Erythroblast (primary cell): ENCODE data around the gene MYO1F.
"Not testable (repeated sequence)": the region's sequence is repeated elsewhere in the genome, so short reads cannot be mapped to it uniquely, and the experiment has no call there.

Experiments used
- DNase-seq, 2 experiments: peaks; one replicate each; lab custom pipeline; 2025; lab: John Stamatoyannopoulos, UW
- GATA1 ChIP-seq: IDR thresholded peaks from 2 replicates; pipeline ENCODE4 v1.6.1; 2011; ENCODE audit warnings: low read depth, mild to moderate bottlenecking, control low read depth, low read length, moderate library complexity
- POLR2A ChIP-seq: IDR thresholded peaks from 2 replicates; pipeline ENCODE4 v1.6.1; 2011; ENCODE audit warnings: mild to moderate bottlenecking, low read length

Gene MYO1F

DNA sequence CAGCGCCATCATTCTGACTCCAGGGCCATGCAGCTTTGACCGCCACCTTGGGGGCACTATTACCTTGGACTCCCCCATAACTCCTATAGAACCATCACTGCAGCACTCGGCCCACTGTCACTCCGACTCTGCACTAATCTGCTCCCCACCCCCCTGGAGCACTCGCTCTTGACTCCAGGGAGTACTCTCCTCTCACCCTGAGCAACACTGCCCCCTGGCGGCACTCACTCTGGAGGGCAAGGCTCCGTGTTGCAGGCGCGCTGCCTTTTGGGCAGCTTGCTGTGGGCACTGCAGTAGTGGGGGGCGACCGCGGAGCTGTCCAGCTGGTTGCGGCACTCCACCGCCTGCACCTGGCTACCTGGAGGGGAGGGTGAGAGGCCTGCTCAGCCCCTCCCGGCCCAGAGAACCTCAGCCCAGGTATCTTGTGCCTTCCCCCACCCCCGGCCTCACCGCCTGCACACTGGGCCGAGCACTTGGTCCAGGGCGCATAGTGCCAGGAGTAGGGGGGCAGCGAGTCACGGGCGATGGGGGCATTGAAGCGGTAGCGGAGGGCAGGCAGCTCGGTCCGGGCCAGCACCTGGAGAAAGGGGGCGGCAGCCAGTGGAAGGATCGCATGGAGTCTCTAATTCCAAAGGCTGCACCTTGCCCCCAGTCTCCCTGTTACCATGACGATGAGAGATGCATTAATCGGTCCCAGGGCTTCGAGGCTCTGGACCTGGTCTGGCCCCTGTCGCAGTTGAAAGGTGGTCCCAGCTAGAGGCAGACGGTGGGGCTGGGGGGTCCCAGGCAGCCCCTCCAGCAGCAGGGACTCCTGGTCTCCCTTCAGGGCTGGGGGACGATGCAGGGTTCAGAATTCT is 8.9 kb upstream of the MYO1F start:
- no peak for TF ChIP-seq GATA1
- TF ChIP-seq POLR2A, result no peak
- DNase-seq, result peak; percentile 62 to 76

DNA sequence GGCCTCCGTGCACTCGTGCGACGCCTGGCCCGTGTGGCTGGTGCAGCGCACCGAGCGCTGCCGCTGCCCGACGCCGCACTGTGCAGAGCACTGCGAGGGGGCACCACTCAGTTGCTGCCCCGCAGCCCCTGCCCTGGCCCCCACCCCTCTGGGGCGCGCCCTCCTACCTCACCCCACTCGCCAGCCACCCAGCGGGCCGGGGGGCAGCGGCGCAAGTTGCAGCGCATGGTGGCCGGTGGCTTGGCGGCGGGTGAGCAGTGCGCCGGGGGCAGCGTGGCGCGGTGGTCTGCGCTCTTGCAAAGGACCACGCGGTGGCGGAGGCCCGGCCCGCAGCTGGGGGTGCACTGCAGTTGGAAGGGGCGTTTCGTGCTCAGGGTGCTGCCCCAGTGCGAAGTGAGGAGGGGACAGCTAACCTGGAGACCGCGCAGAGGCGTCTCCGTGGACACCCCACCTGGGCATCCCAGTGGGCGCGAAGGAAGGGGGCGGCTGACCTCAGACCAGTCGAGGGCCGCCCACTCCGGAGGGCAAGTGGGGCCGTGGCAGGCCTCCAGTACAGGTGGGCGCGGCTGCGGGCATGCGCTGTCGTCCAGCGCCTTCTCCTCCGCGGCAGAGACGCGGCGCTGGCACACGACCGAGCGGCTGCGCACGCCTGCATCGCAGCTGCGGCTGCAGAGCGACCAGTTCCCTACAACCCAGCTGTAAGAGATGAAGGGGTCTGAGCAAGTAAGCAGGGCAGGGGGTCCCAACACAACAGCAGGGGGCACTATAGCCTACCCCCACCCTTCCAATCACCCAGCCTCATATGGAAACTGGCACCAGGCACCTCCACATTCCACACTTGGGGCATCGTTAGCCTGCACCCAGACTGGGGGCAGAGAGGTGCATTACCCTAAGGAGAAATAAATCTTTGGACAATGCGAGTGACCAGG is 8.0 kb upstream of the MYO1F start:
- DNase-seq, result no peak
- TF ChIP-seq POLR2A (no peak), GATA1 (no peak)

DNA sequence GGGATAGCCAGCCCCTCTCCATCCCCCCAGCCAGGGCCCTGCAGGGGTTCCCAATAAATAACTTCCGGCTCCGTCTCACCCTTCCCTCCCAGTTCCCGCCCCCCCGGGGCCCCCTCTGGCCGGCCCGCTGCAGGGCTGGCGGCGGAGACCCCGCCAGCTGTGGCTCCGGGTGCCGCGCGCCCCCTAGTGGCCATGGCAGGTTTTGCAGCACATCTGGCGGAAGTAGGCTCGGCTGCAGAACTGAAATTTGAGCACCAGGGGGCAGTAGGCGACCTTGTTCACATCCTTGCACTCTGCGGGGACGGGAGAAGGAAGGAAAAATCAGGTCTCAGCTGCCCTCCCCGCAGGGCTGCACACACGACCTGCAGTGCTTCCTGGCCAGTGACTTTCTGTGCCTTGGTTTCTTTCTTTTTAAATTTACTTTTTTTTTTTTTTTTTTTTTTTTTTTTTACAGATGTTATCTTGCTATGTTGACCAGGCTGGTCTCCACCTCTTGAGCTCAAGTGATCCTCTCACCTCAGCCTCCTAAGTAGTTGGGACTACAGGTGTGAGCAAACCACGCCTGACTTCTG is 3.6 kb upstream of the MYO1F start:
- TF ChIP-seq GATA1 (no peak), POLR2A (no peak)
- DNase-seq, result peak; percentile 83 to 92

DNA sequence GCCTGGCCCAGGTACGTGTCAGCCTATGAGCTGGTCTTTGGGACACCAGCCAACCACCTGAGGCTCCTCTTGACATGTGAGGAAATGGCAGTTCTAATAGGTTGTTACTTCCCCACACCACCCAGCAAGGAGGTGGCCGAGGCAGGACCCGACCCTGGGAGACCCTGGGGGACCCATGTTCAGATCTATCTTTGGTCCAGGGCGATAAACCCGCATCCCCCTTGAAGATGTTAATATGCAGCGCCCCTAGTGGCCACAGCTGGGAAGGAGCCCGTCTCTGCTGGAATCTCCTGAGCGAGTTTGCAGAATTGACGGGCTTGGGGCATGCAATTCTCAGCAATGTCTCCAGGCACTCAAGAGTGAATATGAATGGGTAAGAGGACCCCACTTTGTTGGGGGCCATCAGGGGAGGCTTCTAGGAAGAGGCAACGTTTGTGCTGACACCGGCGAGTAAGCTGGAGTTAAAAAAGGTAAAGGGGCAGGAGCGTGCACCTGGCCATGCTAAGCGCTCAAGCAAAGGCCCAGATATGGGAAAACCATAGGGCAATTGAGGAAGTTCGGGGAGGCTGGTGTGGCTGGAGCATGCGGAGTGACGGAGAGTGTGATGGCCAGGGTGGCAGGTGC is 1.5 kb upstream of the MYO1F start:
- peak; percentile 64 to 83 for DNase-seq
- TF ChIP-seq POLR2A (no peak), GATA1 (no peak)

DNA sequence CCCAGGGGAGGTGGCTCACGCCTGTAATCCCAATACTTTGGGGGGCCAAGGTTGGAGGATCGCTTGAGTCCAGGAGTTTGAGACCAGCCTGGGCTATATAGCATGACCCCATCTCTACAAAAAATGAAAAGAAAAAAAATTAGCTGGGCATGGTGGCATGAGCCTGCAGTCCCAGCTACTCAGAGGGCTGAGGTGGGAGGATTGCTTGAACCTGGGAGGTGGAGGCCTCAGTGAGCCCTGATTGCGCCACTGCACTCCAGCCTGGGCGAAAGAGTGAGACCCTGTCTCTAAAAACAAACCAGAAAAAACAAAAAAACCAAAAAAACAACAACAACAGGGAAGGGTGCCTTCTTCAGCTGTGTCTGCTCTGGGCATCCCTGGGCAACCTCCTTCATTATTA is 499 bp upstream of the MYO1F start:
- TF ChIP-seq GATA1, result no peak
- TF ChIP-seq POLR2A, result no peak

DNA sequence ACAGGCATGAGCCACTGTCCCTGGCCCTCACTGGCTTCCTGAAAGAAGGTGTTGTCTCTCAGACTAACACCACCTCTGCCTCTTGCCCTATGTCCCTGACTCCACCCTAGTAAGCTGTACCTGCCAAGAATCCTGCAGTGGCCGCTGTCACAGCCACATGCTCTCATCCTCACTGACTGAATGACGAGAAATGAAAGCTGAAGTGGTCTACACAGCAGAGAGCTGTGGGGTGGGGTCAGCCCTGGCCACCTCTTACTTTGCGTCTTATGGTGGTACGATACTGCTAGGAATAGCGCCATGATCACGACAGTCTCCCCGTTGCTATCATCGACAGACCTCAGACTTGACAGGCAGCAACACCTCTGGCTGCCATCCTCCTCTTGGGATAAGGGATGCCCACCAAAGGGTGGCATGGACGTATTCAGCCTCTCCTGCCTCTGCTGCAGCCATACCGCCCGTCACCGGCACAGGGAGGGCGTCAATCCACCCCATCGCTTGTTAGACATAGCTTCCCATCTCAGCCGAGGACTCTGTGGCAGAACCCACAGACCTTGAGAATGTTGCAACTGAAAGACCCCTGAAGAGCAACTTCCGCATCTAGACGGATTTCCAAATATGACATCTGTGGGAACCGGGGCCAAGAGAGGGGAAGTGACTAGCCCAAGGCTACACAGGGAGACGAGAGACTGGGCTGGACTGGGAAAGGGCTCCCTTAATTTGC is 809 bp downstream of the MYO1F start:
- TF ChIP-seq GATA1 (no peak), POLR2A (no peak)
- DNase-seq, result no peak

More for the DNA sequence above, 499 bp upstream of the MYO1F start:
- no peak for DNase-seq

DNA sequence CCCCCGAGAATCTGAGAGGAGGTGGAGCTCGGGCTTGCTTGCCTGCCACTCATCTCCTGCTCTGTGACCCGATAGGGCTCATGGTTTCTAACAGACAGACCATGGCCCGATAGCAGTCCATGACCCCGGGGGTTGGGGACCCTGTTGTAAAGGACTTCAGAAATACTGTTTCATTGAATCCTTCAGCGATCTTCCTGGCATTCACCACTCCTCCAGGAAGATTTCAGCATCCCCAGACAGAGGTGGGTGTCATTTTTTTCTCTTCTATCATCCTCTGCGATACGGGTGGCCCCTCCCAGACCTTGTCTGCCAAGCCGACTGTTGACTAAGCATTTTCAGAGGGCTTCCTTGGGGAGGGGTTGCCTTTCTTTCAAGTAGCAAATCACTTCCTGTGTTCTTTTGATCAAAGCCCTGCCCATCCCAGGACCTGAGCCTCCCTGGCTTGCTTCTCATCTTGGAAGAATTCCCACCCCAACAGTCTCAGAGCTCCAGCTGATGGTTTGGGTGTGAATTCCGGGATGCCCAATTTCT is 1.7 kb downstream of the MYO1F start:
- TF ChIP-seq GATA1 (no peak), POLR2A (no peak)
- peak in 1 of 2 experiments; percentile 17 for DNase-seq

DNA sequence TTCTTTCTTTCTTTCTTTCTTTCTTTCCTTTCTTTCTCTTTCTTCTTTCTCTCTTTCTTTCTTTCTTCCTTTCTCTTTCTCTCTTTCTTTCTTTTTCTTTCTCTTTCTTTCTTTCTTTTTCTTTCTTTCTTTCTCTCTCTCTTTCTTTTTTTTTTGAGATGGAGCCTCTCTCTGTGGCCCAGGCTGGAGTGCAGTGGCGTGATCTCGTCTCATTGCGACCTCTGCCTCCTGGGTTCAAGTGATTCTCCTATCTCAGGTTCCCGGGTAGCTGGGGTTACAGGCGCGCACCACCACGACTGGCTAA is 2.7 kb downstream of the MYO1F start:
- DNase-seq, result not testable (repeated sequence)

DNA sequence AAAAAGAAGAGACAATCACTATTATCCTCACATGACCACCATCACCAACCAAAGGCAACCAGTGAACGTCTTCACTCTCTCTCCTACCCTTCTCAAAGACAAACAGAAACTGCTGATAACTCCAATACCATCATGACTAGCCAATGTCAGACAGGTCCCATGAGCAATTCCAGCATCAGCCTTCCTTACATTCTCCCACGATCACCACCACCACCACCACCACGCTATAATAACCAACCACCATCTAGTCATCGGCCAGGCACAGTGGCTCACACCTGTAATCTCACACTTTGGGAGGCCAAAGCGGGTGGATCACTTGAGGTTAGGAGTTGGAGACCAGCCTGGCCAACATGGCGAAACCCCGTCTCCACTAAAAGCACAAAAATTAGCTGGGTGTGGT is 3.9 kb downstream of the MYO1F start:
- DNase-seq, result no peak

DNA sequence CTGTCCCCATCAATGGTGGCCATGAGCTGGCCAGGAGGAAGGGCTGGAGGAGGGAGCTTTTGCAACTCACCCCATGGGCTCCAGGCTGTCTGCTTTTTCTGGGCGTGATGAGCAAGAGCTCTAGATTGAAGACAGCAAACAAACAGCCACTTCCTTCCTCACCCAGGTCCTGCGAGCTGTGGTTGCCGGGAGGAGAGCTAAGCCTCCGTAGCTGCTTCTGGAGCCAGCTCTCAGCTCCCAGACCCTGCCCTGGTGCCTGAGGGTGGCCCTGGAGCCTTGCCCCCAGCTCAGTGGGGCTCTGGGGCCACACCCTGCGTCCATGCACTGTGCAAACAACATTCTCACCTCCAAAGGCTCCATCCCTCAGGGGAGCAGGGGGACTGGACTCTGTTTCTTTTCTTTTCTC is 6.2 kb downstream of the MYO1F start:
- TF ChIP-seq GATA1, result no peak
- no peak for TF ChIP-seq POLR2A
- DNase-seq, result no peak

More for the DNA sequence above, 3.9 kb downstream of the MYO1F start:
- TF ChIP-seq GATA1 (no peak), POLR2A (no peak)

DNA sequence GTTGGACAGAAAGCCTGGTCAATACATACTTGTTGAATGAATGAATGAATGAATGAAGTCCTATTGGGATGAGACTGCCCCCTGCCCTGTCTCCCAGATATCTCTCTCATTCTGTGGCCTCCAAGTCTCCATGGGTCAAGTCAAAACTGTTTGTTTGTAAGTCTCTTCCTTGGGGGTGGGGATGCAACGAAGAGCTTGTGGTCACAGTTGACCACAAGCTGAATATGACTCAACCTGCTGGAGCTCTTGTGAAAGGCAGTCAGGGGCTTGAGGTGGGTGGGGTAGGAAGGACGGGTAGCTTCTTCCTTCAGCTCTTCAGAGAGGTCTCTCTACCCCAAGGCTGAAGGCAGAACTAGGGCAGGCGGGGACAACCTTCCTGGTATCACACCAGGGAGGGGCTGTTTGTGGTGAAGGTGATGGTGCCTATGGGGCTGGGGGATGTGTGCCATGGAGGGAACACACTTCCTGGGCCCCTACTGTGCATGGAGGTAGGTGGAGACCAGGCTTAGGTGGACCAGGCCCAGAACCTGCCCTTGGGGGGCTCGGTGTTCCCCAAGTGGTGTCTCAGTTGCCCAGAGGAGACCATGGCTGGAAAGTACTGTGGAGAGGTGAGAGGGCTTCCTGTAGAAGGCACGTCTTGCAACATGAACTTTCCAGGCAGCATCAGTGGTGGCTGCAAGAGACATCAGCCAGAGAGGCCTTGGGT is 8.0 kb downstream of the MYO1F start:
- peak; percentile 28 to 44 for DNase-seq
- TF ChIP-seq GATA1 (no peak), POLR2A (no peak)

DNA sequence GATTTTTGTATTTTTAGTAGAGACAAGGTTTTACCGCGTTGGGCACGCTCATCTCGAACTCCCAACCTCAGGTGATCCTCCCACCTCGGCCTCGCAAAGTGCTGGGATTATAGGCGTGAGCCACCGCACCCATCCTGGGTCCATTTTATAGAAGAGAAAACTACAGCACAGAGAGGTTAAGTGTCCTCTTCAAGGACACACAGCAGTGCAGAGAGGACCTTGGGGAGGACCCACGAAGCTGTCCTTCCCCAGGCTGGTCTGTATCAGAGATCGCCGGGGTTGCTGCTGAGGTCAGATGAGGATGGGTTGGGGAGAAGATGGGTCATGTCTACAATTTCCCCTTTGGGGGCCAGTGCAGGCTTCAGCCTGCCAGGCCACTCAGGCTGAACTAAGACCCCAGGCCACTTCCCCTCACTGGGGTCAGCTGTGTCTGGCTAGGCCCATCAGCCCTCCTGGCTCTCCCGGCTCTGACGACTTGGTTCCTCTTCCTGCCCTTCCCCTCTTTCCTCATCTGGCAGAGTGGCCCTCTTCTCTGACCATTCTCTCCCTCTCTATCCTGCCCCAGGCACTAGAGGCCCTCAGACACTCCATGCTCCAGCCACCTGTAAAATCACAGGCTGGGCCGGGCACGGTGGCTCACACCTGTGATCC is 9.6 kb downstream of the MYO1F start:
- DNase-seq, result no peak
- TF ChIP-seq GATA1, result no peak
- TF ChIP-seq POLR2A, result no peak

DNA sequence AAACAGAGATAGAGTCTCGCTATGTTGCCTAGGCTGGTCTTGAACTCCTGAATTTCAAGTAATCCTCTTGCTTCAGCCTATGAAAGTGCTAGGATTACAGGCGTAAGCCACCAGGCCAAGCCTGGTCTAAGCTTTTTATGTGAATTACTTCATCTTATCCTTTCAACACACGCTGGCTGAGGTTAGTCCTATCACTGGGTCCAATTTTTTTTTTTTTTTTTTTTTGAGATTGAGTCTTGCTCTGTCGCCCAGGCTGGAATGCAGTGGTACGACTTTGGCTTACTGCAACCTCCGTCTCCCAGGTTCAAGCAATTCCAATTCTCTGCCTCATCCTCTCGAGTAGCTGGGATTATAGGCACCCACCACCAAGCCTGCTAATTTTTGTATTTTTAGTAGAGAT is 10.4 kb downstream of the MYO1F start:
- no peak for DNase-seq
- TF ChIP-seq GATA1, result no peak
- TF ChIP-seq POLR2A, result no peak

DNA sequence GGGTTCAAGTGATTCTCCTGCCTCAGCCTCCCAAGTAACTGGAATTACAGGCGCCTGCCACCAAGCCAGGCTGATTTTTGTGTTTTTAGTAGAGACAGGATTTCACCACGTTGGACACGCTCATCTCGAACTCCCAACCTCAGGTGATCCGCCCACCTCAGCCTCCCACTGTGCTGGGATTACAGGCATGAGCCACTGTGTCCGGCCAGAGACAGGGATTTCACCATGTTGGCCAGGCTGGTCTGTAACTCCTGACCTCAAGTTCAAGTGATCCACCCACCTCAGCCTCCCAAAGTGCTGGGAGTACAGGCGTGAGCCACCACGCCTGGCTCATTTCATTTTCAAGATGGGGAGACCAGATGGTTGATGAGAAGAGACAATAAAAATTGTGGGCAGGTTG is 12.4 kb downstream of the MYO1F start:
- DNase-seq, result not testable (repeated sequence)
